ENCODE results near the gene SMAD7.

The SMAD7 gene

DNA sequence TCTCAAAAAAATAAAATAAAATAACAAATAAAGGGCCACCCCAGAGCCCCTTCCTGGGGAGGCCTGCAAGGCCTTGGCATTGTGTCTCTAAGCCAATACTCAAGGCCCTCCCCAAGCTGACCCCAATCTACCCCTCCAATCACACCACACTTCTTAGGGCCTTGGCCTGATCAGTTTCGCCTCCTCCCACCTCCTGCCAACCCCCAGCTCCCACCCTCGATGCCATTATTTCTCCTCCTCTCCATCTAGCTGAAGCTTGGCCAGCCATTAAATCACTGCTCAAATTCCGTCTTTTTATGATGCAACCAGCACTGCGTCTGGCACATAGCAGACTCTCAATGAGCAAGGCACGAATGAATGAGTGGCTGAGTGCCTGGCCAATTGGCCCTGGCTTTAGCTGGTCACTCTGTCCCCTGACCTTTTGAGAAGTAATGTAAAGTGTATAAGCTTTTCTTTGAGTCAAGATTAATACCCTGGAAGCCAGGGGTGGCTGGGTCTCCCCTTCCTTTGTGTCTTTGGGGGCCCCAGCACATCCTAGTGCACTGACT lies 55.9 kb downstream of the SMAD7 start:
- no peaks in the 10 kb centered on the region for H3K36me3 ChIP-seq (ENCODE audit: control insufficient read depth in 1 of 2, insufficient read depth in 2 of 2, low read length in 2 of 2)
- no peak overlapping the region for H3K27ac ChIP-seq (ENCODE audit: low read length)
- H3K4me1 ChIP-seq (ENCODE audit: control insufficient read depth in 1 of 2, insufficient read depth in 2 of 2, low read length in 2 of 2): peaks cover 0 to 5% of the 10 kb centered on the region in 2 donors
- no peaks in the 10 kb centered on the region for H3K9me3 ChIP-seq (ENCODE audit: control insufficient read depth in 1 of 2, low read length in 2 of 2)
- no peak overlapping the region for H3K4me3 ChIP-seq (ENCODE audit: low read depth in 1 of 2, low read length in 2 of 2)
- H3K27me3 ChIP-seq (ENCODE audit: low read depth, low read length): no peaks in the 10 kb centered on the region

DNA sequence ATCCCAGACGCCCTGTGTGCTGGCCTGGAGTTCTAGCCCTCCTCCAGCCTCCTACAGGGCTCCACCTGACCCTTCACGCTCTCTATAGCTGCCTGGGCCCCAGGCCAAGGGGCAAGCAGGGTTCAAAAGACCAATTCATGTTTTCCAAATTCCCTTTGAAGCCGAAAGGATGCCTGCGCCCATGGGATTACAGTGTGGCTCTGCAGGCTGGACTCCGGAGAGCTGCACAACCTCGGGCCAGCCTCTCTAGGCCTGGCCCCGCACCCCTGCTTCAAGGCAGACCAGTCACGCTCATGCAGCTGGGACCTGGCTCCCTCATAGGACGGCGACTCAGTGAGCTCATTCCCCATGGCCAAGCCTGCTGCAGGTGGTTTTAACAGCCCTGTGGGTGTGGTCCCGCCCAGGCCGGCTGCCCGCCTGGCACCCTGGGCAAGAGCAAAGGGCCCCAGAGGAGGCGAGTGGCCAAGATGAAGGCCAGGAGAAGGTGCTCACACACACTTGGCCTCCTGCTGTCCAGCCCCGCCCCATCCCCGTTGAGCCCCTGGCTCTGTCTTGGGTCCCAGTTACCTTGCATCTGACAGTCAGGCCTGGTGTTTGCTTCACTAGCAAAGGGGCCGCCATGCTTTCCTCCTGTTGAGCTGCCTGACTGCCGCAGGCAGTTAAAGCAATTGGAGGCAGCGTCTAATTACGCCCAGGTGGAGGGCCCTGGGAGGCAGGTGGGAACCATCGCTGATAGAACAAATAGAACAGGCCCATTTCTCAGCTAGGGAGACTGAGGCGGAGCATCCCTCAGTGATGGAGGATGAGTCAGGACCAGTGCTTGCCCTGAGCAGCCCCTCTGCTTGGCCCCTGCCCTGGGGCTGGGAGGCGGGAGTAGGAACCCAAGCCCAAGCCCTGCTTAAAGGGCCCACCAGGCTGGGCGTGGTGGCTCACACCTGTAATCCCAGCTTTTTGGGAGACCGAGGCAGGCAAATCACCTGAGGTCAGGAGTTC lies 56.9 kb downstream of the SMAD7 start:
- Histone ChIP-seq H3K9me3 (ENCODE audit: control insufficient read depth in 1 of 2, low read length in 2 of 2) (no peaks in the 10 kb centered on the region), H3K36me3 (ENCODE audit: control insufficient read depth in 1 of 2, insufficient read depth in 2 of 2, low read length in 2 of 2) (no peaks in the 10 kb centered on the region), H3K27ac (ENCODE audit: low read length) (no peak overlapping the region)

DNA sequence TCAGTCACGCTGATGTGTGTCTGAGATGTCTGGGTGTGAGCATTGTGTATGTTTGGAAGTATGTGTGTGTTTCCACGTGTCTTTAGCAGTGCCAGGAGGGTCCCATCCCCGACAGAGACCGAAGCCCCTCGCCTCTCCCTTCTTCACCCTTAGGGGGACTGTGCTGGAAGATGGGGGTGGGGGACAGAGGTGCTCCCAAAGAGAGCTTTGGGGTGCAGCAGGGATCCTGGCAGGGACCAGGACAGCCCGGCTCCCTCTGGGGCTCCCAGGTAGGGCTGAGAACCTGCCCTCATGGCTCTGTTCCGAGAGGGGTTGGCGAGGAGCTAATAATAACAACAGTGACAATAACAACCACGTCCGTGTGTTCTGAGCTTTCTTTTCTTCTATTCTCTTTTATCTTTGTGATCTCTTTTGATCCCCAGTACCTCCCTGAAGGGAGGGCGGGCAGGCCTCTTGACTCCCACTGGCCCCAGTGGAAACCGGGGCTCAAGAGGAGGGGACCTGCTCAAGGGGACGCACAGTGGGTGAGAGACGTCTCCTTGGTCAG lies 57.6 kb downstream of the SMAD7 start:
- H3K27me3 ChIP-seq (ENCODE audit: low read depth, low read length): no peaks in the 10 kb centered on the region
- no peak overlapping the region for H3K4me3 ChIP-seq (ENCODE audit: low read depth in 1 of 2, low read length in 2 of 2)
- H3K4me1 ChIP-seq (ENCODE audit: control insufficient read depth in 1 of 2, insufficient read depth in 2 of 2, low read length in 2 of 2): peaks cover 5 to 7% of the 10 kb centered on the region in 2 donors
- H3K36me3 ChIP-seq (ENCODE audit: control insufficient read depth in 1 of 2, insufficient read depth in 2 of 2, low read length in 2 of 2): no peaks in the 10 kb centered on the region
- H3K9me3 ChIP-seq (ENCODE audit: control insufficient read depth in 1 of 2, low read length in 2 of 2): no peaks in the 10 kb centered on the region
- no peak overlapping the region for H3K27ac ChIP-seq (ENCODE audit: low read length)

More for the DNA sequence above, 56.9 kb downstream of the SMAD7 start:
- peaks cover 5 to 7% of the 10 kb centered on the region in 2 donors for H3K4me1 ChIP-seq (ENCODE audit: control insufficient read depth in 1 of 2, insufficient read depth in 2 of 2, low read length in 2 of 2)
- no peaks in the 10 kb centered on the region for H3K27me3 ChIP-seq (ENCODE audit: low read depth, low read length)
- H3K4me3 ChIP-seq (ENCODE audit: low read depth in 1 of 2, low read length in 2 of 2): no peak overlapping the region

DNA sequence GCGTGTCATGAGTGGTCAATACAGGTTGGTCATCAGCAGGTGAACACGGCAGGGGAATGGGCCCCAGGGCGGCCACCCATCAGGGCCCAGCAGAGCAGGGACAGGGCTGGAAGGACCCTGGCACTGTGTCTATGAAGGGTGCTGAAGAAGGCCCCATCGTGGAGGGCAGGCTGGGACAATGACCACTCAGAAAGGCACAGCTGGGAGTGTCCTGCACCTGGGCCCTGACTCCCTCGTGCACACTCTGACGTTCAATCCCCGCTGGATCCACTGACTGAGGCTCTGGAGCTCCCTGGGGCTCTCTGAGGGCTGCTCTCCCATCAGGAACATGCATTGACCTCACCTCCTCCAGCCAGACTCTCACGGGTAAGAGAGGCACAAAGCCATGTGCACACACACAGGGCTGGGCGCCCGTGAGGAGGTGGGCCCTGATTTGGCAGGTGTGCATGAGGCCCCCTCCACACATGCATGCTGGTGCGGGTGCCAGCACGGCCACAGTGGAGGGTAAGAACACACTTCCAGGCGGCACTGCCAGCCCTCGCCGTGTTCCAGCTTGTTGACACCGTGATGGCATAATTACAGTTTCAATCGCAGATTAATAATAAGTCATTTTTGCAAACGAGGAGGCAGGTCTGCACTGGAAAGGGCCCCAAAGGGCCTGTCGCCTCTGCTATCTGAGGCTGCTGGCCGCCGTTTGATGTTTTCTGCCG lies 58.5 kb downstream of the SMAD7 start:
- Histone ChIP-seq H3K9me3 (ENCODE audit: control insufficient read depth in 1 of 2, low read length in 2 of 2) (no peaks in the 10 kb centered on the region), H3K36me3 (ENCODE audit: control insufficient read depth in 1 of 2, insufficient read depth in 2 of 2, low read length in 2 of 2) (no peaks in the 10 kb centered on the region), H3K4me3 (ENCODE audit: low read depth in 1 of 2, low read length in 2 of 2) (no peak overlapping the region), H3K27ac (ENCODE audit: low read length) (no peak overlapping the region), H3K27me3 (ENCODE audit: low read depth, low read length) (no peaks in the 10 kb centered on the region), H3K4me1 (ENCODE audit: control insufficient read depth in 1 of 2, insufficient read depth in 2 of 2, low read length in 2 of 2) (peaks cover 3 to 7% of the 10 kb centered on the region in 2 donors)

DNA sequence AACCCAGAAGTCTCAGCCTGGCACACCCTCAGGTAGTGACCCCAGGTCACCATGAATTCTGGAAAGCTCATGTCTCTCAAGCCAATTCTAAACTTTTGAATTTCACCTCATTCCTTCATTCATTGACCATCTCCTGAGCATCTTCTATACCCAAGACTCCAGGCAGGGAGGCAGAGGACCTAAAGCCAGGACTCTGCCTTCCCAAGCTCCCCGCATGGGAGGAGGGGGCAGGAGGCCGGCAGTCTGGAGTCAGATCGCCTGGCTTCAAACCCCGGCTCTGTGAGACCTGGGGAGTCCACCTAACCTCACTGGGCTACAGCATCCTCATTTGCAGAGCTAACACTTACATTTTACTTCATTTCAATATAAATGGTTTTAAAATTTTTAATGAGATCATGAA lies 59.0 kb downstream of the SMAD7 start:
- Histone ChIP-seq H3K4me3 (ENCODE audit: low read depth in 1 of 2, low read length in 2 of 2) (no peak overlapping the region), H3K36me3 (ENCODE audit: control insufficient read depth in 1 of 2, insufficient read depth in 2 of 2, low read length in 2 of 2) (no peaks in the 10 kb centered on the region), H3K27ac (ENCODE audit: low read length) (no peak overlapping the region), H3K27me3 (ENCODE audit: low read depth, low read length) (no peaks in the 10 kb centered on the region), H3K9me3 (ENCODE audit: control insufficient read depth in 1 of 2, low read length in 2 of 2) (no peaks in the 10 kb centered on the region), H3K4me1 (ENCODE audit: control insufficient read depth in 1 of 2, insufficient read depth in 2 of 2, low read length in 2 of 2) (peaks cover 0 to 7% of the 10 kb centered on the region in 2 donors)

DNA sequence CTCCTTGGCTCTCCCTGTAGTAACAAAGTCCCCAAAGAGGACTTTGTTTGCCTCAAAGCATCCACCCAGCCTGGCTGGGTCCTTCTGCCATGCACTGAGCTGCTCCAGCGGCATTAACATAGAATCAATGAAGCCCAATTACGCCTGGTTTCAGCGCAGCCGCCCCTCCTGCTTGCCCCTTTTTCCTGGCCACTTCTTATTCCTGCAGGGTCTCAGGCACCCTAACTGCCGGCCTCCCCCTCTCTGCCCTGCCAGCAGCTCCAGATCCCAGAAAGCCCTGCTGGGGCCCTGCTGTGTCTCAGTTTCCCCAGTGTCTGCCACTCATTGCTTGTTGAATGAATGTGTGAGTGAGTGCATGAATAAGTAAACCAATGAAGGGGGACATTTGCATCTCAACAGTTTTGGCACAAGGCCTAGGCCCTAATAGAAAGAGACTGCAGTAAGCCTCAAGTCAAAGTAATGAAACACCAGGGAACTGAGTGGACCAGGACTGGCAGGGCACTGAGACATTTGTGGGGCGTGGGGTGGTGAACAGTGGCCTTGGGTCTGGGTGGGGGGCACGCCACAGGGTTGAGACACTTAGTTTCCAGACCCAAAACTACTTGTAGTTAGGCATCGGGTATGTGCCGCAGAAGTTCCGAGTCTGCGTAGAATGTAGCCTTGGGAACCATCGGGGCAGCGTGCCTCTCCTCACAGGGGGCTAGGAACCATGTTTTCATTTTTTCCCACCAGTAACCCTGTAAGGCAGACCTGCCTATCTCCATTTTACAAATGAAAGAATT lies 60.6 kb downstream of the SMAD7 start:
- Histone ChIP-seq H3K27ac (ENCODE audit: low read length) (no peak overlapping the region), H3K4me1 (ENCODE audit: control insufficient read depth in 1 of 2, insufficient read depth in 2 of 2, low read length in 2 of 2) (peaks cover 0 to 7% of the 10 kb centered on the region in 2 donors)

DNA sequence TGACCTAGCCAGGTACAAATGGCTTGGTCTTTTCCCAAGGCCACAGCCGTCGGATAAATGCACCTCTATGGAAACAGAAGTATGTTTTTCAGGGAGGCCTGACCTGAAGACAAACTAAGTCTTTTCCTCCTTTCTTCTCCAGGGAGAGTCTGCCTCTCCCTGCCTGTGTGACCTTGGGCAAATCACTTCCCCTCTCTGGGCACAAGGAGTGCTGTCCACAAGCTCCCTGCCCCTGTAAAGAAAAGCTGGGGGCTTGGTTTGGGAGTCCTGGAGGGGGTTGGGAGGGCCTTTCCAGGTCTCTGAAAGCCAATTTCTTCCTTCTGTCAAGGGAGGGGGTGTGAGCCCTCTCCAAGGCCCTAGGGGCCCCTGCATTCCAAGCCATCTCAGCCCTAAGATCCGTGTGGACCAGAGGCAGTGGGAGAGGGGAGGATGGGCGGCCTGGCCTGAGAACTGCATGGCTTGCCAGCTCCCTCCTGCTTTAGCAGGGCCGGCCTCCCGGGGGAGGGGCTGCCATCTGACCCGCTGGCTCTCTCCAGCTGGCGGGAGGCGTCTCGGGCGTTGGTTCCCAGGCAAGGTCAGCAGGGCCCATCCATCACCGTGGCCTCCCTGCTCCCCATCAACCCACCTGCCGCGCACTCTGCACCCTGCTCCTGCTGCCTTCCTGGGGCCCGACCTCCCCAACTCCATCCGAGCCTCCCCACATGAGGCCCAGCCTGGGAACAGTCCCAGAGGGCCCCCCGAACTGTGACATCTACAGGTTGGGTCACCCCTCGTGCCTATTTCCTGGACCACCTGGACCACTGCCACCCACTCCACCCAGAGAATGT lies 61.4 kb downstream of the SMAD7 start:
- Histone ChIP-seq H3K9me3 (ENCODE audit: control insufficient read depth in 1 of 2, low read length in 2 of 2) (no peaks in the 10 kb centered on the region), H3K4me1 (ENCODE audit: control insufficient read depth in 1 of 2, insufficient read depth in 2 of 2, low read length in 2 of 2) (peaks cover 0 to 7% of the 10 kb centered on the region in 2 donors), H3K27me3 (ENCODE audit: low read depth, low read length) (no peaks in the 10 kb centered on the region), H3K36me3 (ENCODE audit: control insufficient read depth in 1 of 2, insufficient read depth in 2 of 2, low read length in 2 of 2) (no peaks in the 10 kb centered on the region), H3K4me3 (ENCODE audit: low read depth in 1 of 2, low read length in 2 of 2) (no peak overlapping the region), H3K27ac (ENCODE audit: low read length) (no peak overlapping the region)

More for the DNA sequence above, 60.6 kb downstream of the SMAD7 start:
- H3K4me3 ChIP-seq (ENCODE audit: low read depth in 1 of 2, low read length in 2 of 2): no peak overlapping the region
- no peaks in the 10 kb centered on the region for H3K9me3 ChIP-seq (ENCODE audit: control insufficient read depth in 1 of 2, low read length in 2 of 2)
- no peaks in the 10 kb centered on the region for H3K27me3 ChIP-seq (ENCODE audit: low read depth, low read length)
- H3K36me3 ChIP-seq (ENCODE audit: control insufficient read depth in 1 of 2, insufficient read depth in 2 of 2, low read length in 2 of 2): no peaks in the 10 kb centered on the region

DNA sequence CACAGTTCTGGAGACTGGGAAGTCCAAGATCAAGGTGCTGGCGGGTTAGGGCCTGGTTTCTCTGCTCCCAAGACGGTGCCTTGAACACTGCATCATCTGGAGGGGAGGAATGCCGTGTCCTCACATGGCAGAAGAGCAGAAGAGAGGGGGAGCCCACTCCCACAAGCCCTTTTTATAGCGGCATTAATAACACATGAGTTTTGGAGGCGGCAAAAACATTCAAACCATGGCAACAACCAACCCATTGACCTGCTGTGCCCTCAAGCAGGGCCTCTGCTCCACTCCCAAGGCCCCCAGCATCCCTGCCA lies 62.0 kb downstream of the SMAD7 start:
- Histone ChIP-seq H3K4me3 (ENCODE audit: low read depth in 1 of 2, low read length in 2 of 2) (no peak overlapping the region), H3K4me1 (ENCODE audit: control insufficient read depth in 1 of 2, insufficient read depth in 2 of 2, low read length in 2 of 2) (peaks cover 0 to 7% of the 10 kb centered on the region in 2 donors), H3K9me3 (ENCODE audit: control insufficient read depth in 1 of 2, low read length in 2 of 2) (no peaks in the 10 kb centered on the region), H3K27me3 (ENCODE audit: low read depth, low read length) (no peaks in the 10 kb centered on the region), H3K27ac (ENCODE audit: low read length) (no peak overlapping the region), H3K36me3 (ENCODE audit: control insufficient read depth in 1 of 2, insufficient read depth in 2 of 2, low read length in 2 of 2) (no peaks in the 10 kb centered on the region)

DNA sequence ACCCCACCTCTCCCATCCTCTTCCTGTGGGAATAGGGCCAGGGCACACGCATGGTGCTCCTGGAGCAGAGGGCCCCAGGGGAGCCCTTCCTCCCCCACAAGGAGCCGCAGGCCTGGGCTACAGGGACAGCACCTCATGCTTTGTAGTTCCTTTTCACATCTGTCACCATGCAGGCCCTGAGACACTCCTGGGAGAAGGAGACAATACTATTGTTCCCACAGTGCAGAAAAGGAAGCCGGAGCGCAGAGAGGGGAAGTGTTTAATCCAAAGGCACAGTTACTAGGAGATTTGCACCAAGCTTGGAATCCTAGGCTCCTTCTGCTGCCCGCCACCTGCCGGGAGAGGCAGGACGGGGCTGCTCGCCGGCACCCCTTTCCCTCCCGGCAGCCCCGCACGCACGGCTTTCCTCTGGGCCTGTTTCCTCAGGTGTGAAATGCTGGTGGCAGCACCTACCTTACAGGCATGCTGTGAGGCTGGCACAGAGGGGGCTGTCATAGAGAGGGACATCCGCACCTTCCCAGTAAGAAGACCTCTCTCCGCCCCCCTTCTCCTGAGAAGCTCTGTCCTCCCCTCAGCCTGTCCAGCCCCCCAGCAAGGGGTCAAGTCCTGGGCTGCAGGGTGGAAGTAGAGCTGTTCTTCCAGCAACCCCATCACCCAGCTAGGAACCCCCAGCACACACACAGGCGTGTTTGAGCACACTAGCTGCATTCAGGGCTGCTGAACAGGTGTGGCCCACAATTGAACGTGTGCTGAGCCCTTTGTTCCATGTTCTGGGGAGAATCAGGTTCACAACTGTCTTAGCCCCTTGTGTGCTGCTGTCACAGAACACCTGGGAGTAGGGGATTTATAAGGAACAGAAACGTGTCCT lies 62.6 kb downstream of the SMAD7 start:
- no peak overlapping the region for H3K27ac ChIP-seq (ENCODE audit: low read length)
- peaks cover 0 to 7% of the 10 kb centered on the region in 2 donors for H3K4me1 ChIP-seq (ENCODE audit: control insufficient read depth in 1 of 2, insufficient read depth in 2 of 2, low read length in 2 of 2)
- no peak overlapping the region for H3K4me3 ChIP-seq (ENCODE audit: low read depth in 1 of 2, low read length in 2 of 2)

More for the DNA sequence above, 62.6 kb downstream of the SMAD7 start:
- H3K27me3 ChIP-seq (ENCODE audit: low read depth, low read length): no peaks in the 10 kb centered on the region
- H3K36me3 ChIP-seq (ENCODE audit: control insufficient read depth in 1 of 2, insufficient read depth in 2 of 2, low read length in 2 of 2): no peaks in the 10 kb centered on the region
- H3K9me3 ChIP-seq (ENCODE audit: control insufficient read depth in 1 of 2, low read length in 2 of 2): no peaks in the 10 kb centered on the region

Measured in muscle layer of duodenum (tissue), 2 donors.